Measurements from ENCODE around the gene KLK3.

- TF ChIP-seq POLR2A (IDR thresholded peaks at IDR 0.05; ENCODE audit: low read depth, low read length) (no peak), POLR2AphosphoS5 (IDR thresholded peaks at IDR 0.05; ENCODE audit: low read depth, low read length) (no peak)
Observed at GRCh38 chr19:50833117-50833801, 21.5 kb upstream of the KLK3 start, which contains the start of gene KLK15.

All from GM12892 (cell line).